NCI-H2029 treated with DMSO at 0.1 percent for 48 hours (cell line): ENCODE measurements around the gene PGM2.
A peak's percentile ranks its signal among the peaks of the same experiment; 100 is the strongest.
"Not testable (repeated sequence)": the region's sequence is repeated elsewhere in the genome, so short reads cannot be mapped to it uniquely, and the experiment has no call there.

Experiments used
- DNase-seq: peaks from one replicate; lab custom pipeline; 2025; lab: John Stamatoyannopoulos, UW

The PGM2 gene

DNA sequence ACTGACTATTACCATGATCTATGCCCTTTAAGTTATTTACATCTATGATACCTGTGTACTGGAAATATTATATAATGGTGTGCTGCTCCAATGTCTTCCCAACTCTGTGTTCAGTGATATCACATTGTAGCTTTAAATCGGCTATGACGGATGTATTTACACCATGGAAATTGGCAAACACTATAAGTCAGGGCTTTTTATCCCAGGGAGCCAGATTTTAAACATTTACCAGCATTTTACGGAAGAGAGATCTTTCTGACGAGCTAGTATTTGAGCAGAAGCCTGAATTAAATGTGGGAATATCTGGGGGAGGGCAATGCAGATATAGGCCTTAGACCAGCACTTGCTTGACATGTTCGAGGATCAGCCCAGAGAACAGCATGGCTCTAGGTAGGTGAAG, 7.7 kb upstream of the PGM2 start:
- no peak for DNase-seq

DNA sequence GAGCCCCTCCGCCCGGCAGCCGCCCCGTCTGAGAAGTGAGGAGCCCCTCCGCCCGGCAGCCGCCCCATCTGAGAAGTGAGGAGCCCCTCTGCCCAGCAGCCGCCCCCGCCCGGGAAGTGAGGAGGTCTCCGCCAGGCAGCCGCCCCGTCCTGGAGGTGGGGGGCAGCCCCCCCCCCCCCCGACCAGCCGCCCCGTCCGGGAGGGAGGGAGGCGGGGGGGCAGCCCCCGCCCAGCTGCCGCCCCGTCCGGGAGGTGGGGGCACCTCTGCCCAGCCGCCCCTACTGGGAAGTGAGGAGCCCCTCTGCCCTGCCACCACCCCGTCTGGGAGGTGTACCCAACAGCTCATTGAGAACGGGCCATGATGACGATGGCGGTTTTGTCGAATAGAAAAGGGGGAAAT, 6.0 kb upstream of the PGM2 start:
- DNase-seq = not testable (repeated sequence)

DNA sequence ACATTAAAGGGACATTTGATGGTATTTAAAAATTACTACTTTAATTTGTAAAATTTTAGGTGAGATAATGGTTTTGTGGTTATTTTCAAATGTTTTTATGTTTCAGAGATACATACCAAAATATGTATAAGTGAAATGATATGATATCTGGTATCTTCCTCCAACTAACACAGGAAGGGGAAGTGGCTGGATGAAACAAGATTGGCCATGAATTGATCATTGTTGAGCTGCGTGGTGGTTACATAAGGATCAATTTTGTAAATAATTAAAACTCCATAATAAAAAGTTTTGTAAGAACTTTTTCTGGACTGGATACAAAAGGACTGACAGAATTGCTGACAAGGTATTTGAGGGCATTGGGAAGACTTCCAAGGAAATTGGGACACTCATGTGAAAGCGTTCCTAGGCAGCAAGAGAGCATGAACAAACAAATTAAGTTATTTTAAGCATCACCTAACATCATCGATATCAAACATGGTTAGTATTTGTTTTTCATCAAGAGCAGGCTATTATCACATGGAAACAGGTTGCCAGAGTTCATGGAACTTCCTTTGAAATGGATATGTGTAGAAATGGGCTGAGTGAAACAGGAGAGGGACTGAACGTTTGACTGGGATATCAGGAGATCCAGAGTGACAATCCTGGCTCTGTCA, 4.4 kb upstream of the PGM2 start:
- DNase-seq = peak; percentile 88

DNA sequence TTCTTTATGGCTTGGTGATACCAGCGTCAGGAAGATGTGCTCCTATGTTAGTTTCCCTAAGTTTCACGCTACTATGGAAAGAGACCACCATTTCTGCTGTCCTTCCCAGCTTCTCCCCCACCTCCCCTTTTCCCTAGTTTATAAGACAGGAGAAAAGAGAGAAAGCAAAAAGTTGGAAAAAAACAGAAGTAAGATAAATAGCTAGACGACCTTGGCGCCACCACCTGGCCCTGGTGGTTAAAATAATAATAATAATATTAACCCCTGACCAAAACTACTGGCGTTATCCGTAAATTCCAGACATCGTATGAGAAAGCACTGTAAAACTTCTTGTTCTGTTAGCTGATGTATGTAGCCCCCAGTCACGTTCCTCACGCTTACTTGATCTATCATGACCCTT, 985 bp upstream of the PGM2 start:
- not testable (repeated sequence) for DNase-seq

GRCh38 chr4:37825968-37826294, 555 bp upstream of the PGM2 start:
- no peak for DNase-seq

DNA sequence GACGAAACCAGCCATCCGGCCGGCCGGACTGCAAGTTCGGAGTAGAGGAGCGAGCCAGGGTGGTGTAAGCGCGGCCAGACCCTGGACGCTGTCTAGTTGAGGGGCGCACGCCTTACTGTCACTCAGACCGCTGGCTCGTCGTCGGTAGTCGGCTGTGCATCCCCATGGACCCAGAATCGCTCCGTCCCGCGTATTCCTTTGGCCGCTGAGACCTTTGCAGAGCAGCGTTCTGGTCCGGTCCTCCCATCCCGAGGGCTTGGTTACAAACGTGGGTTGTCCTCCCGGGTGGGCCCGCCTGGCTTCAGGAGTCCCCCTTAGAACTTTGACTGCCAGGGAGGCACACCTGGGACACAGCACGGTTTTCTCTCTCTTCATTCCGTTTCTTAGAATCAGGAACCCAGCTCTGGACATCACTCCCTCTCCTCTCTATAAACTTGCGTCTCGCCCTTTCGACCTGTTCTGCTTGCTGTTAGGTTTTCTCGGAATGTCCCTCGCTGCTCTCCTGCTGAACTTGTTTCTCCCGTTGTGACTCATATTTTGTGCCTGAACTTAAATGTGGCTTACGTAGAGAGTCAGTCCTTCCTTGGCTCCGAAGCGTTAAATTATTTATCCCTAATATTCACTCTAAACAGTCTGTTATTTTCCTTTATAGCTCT, 672 bp downstream of the PGM2 start:
- DNase-seq = no peak

DNA sequence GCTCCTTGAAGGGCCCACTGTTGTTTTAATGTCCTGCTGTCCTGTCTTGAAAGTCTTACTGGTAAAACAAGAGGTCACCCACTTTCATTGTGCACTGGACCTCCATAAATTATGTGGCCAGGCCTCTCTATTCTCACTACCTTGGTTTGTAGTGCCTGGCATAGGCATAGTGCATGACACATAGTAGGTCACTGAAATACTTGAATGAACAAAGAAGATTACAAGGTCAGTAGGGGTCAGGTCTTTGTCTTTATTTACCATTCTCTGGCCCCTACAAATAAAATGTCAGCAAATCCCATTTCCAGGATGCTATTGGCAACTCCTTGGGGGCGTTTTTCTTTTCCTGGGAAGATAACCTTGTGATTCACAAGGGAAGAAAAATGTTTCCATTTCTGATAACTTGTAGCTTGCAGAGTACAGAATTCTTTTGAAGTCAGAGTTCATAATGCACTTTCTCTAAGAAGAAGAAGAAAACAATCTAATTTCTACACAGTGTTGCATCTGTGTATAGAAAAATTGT, 1.4 kb downstream of the PGM2 start:
- DNase-seq = no peak

GRCh38 chr4:37828843-37829242, 2.4 kb downstream of the PGM2 start:
- no peak for DNase-seq

DNA sequence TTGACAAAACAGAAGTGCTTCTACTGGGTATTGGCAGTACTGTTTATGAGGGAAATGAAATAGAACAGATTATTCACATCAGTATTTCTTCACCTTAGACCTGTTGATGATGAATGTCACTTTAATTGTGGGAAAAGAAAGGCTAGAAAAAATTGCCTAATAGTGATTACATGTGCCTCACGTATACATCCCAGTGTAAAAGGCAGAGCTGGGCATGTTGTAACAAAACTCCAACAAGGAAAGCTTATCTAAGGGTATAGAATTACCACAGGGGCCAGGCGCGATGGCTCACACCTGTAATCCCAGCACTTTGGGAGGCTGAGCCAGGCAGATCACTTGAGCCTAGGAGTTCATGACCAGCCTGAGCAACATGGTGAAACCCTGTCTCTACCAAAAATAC, 4.2 kb downstream of the PGM2 start:
- no peak for DNase-seq

DNA sequence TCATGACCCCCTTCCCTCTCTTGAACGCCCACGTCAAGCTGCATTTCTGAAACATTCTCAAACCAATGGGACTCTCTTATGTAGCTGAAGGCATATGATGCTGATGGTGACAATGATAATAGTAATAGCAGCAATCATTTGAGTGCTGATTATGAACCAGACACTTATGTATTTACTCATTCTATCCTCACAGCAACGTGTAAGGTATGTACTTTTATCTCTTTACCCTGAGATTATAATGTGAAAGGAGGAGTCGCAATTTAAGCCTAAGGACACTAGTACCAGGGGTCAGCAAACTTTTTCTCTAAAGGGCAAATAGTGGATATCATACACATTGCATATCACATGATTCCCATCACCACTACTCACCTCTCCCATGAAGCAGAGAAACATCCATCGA, 8.5 kb downstream of the PGM2 start:
- no peak for DNase-seq

DNA sequence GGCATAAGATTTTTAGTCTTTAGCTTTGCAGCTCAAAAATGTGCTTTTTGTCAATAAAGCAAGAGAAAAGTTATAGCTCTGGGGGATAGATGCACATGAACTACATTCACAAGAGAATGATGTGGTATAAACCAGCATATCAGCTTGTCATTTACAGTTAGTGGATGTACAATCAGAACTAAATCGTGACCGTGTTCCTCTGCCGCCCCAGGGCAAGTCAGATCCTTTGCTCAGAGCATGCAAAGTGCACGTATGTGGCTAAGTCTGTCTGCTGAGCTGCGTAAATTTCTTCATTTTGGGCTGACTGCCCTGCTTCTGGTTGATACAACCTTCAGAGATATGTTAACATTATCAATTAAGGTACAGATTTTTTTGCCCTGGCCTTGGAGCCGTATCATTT, 9.3 kb downstream of the PGM2 start:
- DNase-seq = no peak

DNA sequence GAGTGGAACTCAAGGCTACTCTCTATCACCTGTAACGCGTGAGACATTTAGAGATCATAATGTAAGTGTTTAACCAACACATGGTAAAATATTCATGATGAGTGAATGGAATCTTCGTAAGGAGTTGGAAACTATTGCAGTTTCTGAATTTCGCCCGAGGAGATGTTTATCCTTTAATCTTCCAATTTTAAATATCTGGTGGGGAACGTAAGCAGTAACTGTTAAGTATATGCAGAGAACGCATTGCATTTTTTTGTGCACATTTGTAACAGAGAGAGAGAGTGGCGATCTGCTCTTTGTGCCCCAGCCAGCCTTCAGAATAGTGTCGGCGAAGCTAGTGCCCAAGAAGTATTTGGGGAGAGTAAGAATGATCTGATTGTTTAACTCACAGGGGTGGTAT, 9.8 kb downstream of the PGM2 start:
- DNase-seq = no peak

- DNase-seq = no peak
Measured at GRCh38 chr4:37836838-37837440, 10.5 kb downstream of the PGM2 start.

GRCh38 chr4:37837446-37837845, 11.0 kb downstream of the PGM2 start:
- DNase-seq = no peak

- DNase-seq = no peak
Measured at GRCh38 chr4:37839426-37839825, 12.9 kb downstream of the PGM2 start.

- DNase-seq = no peak
Measured at GRCh38 chr4:37844204-37844603, 17.7 kb downstream of the PGM2 start.

DNA sequence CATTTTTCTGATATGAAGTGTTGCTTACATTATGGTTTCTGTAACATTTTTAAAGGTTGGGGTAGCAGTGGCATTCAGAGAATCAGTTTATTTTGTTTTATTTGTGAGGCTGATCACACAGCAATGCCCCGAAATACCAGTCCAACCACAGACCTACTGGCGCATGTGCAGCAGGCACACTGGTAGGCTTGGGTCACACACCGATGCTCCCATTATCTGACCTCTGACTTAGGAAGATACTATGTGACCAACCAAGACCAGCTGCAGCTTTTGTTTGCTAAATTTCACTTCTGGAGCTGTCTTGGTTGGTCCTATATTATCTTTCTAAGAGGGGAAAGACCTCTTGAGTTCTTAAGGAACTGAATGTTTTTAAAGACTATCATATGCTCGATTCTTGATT, 18.7 kb downstream of the PGM2 start:
- DNase-seq = no peak

- no peak for DNase-seq
Measured at GRCh38 chr4:37847311-37847884, 20.9 kb downstream of the PGM2 start.

- DNase-seq = no peak
Measured at GRCh38 chr4:37852376-37852775, 25.9 kb downstream of the PGM2 start.

- DNase-seq = no peak
Measured at GRCh38 chr4:37858112-37858511, 31.6 kb downstream of the PGM2 start.

- DNase-seq = no peak
Measured at GRCh38 chr4:37858872-37859271, 32.4 kb downstream of the PGM2 start.

DNA sequence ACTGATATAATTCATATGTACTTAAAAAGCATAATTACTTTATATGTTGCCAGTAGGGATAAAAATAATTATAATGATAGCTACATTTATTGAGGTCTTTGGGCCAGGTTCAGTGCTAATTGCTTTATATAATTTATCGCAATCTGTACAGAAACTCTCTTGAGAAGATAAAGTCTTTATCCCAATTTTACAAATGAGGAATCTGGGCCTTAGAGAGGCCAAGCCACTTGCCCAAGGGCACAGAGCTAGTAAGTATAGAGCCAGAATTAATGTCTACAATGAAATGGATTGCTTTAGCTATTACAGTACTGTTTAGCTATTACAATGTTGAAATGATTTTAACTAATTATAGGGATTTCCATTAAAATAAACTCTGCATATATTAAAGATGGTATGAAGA, 33.8 kb downstream of the PGM2 start:
- no peak for DNase-seq

DNA sequence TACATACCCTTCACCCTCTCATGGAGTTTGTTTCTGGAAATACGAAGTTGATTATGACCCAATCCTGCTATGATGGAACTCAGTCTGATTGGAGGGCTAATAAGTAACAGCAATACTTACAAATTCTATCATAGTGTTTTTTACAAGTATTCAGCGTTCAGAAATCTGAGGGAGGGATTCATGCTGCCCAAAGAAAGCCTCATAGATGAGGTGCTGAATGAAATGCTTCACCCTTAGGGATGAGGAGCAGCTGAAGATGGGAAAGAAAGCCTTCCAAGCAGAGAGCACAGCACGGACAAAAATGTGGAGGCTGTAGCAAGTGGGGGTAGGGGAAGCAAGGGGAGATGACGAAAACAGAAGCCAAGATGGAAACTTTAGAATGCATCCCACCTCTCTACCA, 36.5 kb downstream of the PGM2 start:
- DNase-seq = no peak
